AG08395 (cell line): ENCODE data around the gene TEX55.
"Not testable (repeated sequence)": the region's sequence is repeated elsewhere in the genome, so short reads cannot be mapped to it uniquely, and the experiment has no call there.

Experiments used
- DNase-seq: peaks from one replicate; pipeline ENCODE4 v3.0.0; 2012; ENCODE audit warnings: mixed read lengths, low spot score

The TEX55 gene

DNA sequence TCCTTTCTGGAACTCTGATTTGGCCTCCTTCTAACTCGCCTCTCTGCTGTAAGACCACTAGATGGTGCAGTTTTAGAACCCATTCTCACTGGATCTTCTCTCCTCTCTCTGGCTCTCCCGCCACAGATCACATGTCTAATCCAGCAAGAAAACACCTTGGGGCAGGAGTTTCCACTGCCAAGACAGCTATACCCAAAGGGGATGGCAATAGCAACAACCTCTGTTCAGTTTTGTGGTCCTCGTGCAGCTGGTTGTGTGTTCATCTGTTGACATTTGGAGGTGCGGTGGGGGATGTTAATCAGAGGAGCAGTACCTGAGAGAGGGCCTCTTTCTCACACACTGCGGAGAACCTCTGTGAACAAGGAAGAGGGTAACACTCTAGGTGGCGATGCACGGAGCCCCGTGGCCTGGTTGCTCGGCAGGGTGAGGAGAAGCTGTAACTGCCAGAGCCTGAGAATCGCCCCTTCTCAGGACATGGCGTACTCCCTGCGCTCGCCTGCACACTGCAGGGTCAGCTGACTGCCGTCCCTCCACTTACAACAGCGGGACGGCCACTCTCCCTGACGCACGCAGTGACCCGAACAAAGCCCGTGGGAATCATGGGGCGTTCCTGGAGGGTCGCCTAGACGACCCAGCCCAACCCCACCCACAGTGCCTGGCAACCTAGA is at the start of gene TEX55:
Gene TEX55 (plus strand): TSS at position 666 of the 668 bp plus-strand sequence. CDS start 25 bp downstream, outside the sequence.
- peak; percentile 79 for DNase-seq

DNA sequence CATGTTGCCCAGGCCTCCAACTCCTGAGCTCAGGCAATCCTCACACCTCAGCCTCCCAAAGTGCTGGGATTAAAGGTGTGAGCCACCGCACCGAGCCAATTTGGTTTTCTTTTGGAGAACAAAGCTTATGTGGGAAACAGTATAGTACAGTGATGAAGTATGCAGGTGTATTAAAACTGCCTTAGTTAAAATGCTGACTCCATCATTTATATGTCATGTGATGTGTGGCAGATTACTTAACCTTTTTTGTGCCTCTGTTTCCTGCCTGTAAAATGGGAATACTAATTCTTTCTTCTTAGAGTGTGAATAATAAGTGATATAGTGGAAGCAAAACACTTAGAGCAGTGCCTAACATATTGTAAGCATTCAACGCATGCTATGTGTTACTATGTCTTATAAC is 48.0 kb upstream of the TEX55 start:
- no peak for DNase-seq

DNA sequence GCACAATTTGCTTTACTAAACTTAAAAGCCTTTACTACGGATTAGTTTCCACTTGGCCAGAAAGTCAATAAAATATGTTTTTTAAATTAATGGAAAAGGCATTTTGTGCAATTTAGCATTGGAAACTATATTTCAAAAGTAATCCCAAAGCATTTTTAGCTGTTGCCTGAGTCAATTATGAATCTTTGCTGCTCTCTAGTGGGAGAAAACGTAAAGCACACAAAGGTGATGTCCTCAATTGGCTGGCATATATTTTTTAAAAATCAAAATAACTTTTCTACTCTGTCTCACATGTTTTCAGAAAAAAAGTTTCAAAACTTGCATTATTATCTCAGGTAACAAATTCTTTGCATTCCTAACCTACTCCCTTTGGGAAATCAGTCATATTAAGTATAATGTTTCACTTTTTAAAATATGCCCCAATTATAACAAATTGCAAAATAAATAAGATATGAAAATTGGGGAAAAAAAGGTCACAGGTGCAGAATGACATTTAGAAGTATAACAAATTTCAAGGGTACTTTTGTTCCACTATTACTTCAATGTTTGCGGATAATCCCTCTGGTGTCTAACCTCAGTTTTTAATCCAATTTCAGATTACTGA is 47.2 kb upstream of the TEX55 start:
- DNase-seq = peak; percentile 51

DNA sequence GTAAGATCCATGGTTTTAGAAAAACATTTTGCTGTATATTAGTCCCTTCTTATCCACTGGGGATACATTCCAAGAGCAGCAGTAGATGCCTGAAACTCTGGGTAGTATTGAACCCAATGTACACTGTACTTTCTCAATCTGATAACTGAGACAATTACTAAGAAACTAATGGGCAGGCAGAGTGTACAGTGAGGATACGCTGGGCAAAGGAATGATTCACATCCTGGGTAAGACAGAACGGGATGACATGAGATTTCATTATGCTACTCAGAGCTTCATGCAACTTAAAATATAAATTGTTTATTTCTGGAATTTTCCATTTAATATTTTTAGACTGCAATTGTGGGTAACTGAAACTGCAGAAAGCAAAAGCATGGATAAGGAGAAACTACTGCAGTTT is 46.2 kb upstream of the TEX55 start:
- no peak for DNase-seq

DNA sequence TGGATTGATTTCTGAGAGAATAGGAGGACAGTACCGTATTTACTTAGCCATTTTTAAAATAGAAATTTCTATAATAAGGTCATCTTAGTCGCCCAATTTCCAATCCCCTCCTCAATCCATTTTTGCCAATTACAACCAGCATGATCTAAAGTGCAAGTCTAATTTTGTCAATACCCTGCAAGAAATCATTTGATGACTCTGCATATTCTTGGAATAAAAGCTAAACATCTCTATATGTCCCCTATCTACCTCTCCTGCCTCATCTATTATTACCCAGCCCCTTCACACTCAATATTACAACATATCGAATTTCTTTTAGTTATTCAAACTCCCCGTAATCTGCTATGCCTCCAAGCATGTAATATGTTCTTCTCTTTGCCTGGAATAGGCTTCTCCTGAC is 41.9 kb upstream of the TEX55 start:
- DNase-seq = no peak

DNA sequence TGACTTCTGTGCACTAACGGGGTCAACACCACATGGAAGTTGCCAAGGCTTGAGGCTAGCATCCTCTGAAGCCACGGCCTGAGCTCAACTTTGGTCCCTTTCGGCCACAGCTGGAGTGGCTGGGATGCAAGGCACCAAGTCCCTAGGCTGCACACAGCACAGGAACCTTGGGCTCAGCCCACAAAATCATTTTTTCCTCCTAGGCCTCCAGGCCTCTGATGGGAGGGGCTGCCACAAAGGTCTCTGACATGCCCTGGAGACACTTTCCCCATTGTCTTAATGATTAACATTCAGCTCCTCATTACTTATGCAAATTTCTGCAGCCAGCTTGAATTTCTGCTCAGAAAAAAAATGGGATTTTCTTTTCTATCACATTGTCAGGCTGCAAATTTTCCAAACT is 27.6 kb upstream of the TEX55 start:
- not testable (repeated sequence) for DNase-seq

DNA sequence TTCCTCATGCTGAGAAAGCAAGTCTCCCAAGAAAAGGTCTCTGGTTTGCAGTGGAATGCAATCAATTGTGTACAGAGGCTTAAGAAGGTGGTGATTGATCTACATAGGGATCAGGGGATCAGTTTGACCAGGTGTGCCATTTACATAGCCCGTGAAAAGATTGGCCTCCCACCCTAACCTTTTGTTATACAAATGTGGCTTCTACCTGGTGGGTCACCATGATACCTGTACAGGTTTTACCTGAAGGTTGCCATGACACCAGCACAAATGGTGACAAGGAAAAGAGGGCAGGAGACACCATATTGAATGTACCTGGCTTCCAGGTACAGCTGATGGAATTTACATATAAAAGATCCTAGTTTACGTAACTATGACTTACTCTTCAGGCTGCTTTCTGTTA is 25.5 kb upstream of the TEX55 start:
- no peak for DNase-seq

DNA sequence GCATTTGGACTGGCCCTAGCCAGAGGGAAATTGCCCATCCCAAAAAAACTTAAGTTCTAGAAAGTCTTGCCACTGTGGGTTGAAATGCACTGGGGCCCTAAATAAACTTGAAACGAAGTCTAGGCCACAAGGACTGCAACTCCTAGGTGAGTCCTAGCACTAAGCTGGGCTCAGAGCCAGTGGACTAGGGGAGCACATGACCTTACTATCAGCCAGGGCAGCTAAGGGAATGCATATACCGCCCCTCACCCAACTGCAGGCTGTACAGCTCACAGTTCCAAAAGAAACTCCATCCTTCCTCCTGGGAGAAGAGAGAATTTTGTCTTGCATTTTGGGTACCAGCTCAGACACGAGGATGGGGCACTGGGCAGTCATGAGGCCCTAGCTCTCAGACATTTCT is 23.6 kb upstream of the TEX55 start:
- DNase-seq = no peak

DNA sequence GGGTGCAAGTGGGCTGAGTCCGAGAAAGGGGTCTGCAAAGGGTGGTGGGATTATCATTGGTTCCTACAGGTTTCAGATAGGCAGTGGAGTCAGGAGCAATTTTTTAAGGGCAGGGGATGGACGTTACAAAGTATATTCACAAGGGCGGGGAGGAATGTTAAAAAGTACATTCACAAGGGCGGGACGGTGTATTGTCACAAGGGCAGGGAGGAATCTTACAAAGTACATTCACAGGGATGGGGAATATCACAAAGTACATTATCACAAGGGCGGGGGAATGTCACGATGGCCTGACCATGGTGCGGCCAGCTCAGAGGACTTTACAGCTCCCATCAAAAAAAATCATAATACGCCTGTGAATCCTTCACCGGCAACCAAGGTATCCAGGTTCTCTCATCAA is 20.6 kb upstream of the TEX55 start:
- DNase-seq = no peak

DNA sequence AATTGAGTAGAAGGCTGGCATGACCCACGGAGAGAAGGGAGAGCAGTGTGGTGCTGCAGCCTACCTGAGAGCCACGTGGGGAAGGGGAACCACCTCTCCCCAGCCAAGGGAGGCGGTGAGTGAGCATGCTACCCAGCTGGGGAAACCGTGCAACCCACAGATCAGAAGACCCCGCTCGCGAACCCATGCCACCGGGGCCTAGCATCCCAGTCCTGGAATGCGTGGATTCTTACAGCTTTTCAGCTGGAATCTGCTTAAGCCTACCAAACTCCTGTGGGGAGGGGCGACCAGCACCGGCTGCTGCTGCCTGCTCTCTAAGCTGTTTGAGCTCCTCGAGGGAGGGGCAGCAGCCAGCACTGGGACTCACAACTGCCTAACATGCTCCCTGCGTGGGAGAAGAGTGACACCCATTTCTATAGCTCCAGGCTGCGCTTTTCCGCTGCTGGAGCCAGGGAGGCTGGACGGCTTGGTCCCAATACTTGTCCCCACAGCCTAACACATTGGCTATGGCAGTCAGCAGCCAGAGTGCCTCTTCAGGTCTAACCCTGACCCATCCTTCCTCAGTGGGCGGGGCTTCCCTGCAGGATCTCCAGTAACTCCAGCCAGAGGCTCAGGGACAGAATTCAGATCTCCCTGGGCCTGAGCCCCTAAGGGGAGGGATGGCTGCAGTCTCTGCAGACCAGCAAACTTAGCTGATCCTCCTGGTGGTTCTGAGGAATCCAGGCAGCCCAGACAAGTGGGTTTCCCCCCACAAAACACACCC is 20.0 kb upstream of the TEX55 start:
- DNase-seq = no peak

DNA sequence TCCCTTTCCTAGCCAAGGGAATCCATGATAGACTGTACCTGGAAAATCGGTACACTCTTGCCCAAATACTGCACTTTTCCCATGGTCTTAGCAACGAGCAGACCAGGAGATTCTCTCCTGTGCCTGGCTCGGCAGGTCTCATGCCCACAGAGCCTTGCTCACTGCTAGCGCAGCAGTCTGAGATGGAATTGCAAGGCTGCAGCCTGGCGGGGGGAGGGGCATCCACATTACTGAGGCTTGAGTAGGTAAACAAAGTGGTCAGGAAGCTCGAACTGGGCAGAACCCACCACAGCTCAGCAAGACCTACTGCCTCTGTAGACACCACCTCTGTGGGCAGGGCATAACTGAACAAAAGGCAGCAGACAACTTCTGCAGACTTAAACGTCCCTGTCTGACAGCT is 15.7 kb upstream of the TEX55 start:
- not testable (repeated sequence) for DNase-seq

DNA sequence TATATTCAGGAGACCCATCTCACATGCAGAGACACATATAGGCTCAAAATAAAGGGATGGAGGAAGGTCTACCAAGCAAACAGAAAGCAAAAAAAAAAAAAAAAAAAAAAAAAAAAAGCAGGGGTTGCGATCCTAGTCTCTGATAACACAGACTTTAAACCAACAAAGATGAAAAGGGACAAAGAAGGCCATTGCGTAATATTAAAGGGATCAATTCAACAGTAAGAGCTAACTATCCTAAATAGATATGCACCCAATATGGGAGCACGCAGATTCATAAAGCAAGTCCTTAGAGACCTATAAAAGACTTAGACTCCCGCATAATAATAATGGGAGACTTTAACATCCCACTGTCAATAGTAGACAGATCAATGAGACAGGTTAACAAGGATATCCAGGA is 13.7 kb upstream of the TEX55 start:
- DNase-seq = not testable (repeated sequence)

DNA sequence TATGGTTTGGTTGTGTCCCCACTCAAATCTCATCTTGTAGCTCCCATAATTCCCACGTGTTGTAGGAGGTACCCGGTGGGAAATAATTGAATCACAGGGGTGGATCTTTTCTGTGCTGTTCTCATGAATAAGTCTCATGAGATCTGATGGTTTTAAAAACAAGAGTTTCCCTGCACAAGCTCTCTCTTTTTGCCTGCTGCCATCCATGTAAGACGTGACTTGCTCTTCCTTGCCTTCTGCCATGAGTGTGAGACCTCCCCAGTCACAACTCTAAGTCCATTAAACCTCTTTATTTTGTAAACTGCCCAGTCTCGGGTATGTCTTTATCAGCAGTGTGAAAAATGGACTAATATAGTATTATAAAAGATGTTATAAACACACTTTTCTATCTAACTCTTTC is 6.6 kb upstream of the TEX55 start:
- DNase-seq = not testable (repeated sequence)

DNA sequence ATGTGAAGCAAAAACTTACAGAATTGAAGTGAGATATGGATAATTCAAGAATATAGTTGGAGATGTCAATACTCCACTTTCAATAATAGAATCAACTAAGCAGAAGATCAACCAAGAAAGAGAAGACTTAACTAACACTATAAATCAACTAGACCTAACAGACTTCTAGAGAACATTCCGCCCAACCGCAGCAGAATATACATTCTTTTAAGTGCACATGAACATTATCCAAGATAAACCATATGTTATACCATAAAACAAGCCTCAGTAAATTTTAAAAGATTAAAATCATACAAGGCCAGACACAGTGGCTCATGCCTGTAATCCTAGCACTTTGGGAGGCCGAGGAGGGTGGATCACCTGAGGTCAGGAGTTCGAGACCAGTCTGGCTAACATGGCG is 5.5 kb upstream of the TEX55 start:
- DNase-seq = no peak

DNA sequence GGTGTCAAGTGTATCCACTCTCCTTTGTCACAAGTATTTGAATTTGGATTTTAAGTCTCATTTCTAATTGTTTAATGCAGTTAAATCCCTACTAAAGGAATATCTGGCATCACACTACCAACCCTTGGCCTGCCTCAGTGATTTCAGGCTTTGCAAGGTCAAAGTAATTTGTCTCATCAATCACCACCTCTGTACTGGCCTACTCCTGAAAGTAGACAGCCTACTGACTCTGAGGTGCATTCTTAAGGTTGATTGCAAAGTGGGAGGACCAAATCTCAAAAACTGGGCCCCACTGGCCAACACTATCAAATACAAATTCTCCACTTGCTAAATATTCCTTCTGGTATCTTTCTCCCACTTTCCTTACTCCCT is 851 bp upstream of the TEX55 start:
- DNase-seq = no peak

DNA sequence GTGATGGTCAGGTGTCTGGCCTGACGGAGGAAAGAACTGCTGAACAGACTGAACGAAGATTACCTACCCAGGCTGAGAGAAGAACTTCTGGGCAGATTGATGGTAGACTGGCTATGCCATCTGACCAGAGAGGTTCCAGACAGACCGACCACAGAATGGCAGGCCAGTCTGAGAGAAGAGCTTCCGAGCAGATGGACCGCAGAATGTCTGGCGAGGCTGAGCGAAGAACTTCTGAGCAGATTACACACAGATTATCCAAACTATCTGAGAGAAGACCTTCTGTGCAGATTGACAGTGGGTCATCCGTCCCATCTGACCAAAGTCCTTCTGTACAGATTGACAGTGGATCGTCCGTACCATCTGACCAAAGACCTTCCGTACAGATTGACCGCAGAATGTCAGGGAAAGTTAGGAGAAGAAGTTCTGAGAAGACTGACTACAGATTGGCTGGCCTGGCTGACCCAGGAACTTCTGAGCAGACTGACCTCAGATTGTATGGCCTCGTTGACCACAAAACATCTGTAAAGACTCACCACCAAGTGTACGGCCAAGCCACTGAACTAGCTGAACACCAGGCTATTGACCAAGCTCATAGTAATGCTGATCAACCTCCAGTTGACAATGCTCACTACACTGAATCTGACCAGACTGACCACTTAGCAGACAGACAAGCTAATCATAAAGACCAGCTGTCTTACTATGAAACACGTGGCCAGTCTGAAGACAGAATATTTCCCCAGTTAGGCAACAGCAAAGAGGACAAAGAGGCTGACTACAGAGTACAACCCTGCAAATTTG is 812 bp downstream of the TEX55 start:
- DNase-seq = no peak

DNA sequence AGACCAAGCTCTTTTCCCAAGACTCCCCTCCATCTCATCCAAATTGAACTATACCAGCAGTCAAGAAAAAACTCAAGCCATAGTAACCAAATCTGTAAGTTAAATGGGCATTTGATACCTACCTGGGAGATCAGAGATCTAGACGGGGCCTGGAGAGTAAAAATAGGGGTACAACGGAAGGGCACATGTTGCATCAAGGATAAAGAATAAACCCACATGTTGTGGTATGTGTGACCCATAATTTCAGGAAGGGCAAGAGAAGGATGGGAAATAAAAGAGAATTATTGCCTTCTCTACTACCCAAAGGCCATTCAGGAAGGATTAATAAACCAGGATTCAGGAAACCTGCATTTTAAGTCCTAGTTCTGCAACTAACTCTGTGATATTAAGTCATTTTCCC is 1.5 kb downstream of the TEX55 start:
- DNase-seq = no peak

DNA sequence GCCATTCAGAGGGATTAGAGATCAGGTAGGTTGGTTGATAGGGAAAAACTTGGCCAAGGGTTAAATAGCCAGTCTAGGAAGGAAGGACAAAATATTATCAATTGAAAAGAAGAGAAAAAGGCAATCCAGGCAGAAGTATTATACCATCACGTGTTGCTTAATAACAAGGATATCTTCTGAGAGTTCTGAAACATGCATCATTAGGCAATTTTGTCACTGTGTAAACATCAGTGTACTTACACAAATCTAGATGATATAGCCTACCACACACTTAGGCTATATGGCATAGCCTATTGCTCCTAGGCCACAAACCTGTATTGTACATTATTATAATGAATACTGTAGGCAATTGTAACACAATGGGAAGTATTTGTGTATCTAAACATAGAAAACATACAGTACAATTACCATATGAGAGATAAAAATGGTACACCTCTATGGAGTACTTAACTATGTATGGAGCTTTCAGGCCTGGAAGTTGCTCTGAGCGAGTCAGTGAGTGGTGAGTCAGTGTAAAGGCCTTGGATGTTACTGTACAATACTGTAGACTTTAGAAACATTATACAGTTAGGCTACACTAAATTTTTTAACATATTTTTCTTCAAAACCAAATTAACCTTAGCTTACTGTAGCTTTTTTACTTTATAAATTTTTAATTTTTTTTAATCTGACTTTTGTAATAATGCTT is 2.7 kb downstream of the TEX55 start:
- no peak for DNase-seq

DNA sequence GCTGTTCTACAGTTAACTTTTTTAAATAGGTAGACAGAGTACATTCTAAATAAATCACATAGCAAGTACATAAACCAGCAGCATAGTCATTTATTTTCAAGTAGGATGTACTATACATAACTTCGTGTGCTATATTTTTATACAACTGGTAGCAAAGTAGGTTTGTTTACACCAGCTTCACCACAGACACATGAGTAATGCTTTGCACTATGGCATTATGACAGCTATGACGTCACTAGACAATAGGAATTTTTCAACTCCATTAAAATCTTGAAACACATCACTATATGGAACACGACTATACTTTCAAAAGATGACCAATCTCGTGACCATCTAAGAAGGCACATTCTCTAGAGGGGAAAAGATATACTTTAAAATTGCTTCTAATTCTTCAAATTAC is 3.5 kb downstream of the TEX55 start:
- no peak for DNase-seq

DNA sequence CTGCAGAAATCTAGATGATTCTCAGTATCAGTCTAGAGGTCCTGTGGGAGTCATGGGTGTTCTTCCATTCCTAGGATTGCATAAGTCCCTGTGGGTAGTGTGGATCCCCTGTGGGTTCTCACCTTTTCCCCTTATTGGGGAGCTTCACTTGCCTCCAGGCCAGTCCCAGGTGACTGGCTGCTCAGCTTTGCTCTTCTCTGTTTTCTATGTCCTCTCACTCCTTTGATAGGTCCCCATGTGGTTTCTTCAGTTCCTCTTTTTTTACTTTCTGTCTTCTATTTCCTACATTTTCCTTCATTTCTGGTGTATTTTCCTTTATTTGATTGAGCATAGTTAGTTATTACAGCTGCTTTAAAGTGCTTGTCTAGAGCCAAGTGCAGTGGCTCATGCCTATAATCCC is 10.9 kb downstream of the TEX55 start:
- DNase-seq = no peak

DNA sequence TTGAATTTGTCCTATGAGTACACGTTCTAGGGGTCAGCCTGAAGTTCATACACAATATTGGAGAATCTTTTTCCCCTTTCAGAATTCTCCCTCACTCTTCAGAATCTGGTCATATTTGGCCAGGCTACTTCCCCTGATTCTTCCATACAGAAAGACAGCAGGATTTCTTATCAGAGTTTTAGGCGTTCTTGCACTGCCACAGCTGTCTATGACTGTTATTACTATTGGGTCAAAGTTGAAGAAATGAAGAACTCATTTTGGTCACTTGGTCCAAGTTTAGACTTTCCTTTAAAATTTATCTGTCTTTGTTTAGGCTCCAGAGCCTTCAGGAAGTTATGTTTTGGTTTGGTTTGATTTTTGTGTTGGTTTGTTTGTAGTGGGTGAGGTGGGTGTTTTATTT is 12.0 kb downstream of the TEX55 start:
- DNase-seq = no peak

DNA sequence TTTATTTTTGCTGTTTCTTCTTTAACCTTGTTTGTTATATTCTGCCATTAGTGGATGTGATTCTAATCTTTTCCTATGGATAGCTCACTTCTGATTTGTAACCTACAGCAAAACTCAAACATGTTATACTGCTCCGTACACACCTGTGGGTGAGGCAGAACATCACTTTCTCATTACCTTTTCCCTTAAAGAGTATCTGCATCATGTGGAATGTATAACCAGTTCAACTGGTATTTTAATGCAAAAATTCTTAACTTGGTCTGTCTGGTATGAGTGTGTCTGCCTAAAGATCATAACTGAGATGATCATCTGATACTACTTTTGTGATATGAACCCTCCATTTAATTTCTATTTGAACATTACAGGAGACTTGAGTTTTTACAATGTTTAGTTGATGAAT is 14.4 kb downstream of the TEX55 start:
- DNase-seq = no peak
